IMR-90 (cell line): ENCODE results near the gene CLTCL1. TPM values are rescaled to one million over a fixed set of nuclear protein-coding genes. Genes with fewer than 3 reads are reported as not detected.

Source experiments
- ATAC-seq: fragments of 200-7000 bp; cut with Tn5 transposase; 2 replicates; pipeline ENCODE4 v1.9.1; 2020; ENCODE audit warnings: low read depth, mild to moderate bottlenecking, moderate library complexity
- BruUV-seq: library from RNA; stranded (reverse); fragments of 400-500 nt; replicated peaks from 2 replicates; lab custom pipeline; 2021; lab: Mats Ljungman, UMichigan
- CTCF ChIA-PET: fragments of 300-600 bp; formaldehyde crosslinking; extraction: SDS; loops from one replicate; lab custom pipeline; 2021; ENCODE audit warnings: antibody characterized with exemption; lab: Yijun Ruan, JAX
- POLR2A ChIA-PET: fragments of 300-600 bp; sonication (Branson Sonifier 250); formaldehyde crosslinking; loops from one replicate; lab custom pipeline; 2022; ENCODE audit warnings: antibody characterized with exemption; ENCODE audit not compliant: unreplicated experiment; lab: Charles Lee
- DNase-seq: peaks from one replicate; pipeline ENCODE4 v3.0.0; 2013
- H2AFZ ChIP-seq: replicated peaks from 2 replicates; pipeline ENCODE3; 2013; ENCODE audit warnings: low read length, mild to moderate bottlenecking; ENCODE audit not compliant: poor library complexity
- H2AK5ac ChIP-seq: 2 replicates; pipeline ENCODE4 v1.6.1; 2013; ENCODE audit warnings: low read depth, low read length, inconsistent platforms
- H2AK9ac ChIP-seq: replicated peaks from 2 replicates; pipeline ENCODE3; 2013; ENCODE audit warnings: mild to moderate bottlenecking, low read depth, low read length, moderate library complexity; ENCODE audit not compliant: poor library complexity
- H2BK120ac ChIP-seq: 2 replicates; pipeline ENCODE4 v1.6.1; 2013; ENCODE audit warnings: low read depth, low read length, inconsistent platforms
- H2BK15ac ChIP-seq: 3 replicates; pipeline ENCODE4 v1.6.1; 2013; ENCODE audit warnings: low read depth, low read length, inconsistent platforms
- H2BK20ac ChIP-seq: 2 replicates; pipeline ENCODE4 v1.6.1; 2013; ENCODE audit warnings: low read depth, mild to moderate bottlenecking, inconsistent platforms, low read length, moderate library complexity
- H2BK5ac ChIP-seq: 2 replicates; pipeline ENCODE4 v1.6.1; 2013; ENCODE audit warnings: mild to moderate bottlenecking, low read depth, low read length, inconsistent platforms; ENCODE audit not compliant: poor library complexity, severe bottlenecking
- H3K14ac ChIP-seq: replicated peaks from 2 replicates; pipeline ENCODE4 v1.6.1; 2013; ENCODE audit warnings: low read depth, low read length, inconsistent platforms
- H3K18ac ChIP-seq: 2 replicates; pipeline ENCODE4 v1.6.1; 2013; ENCODE audit warnings: low read depth, low read length, control low read depth
- H3K23ac ChIP-seq: 2 replicates; pipeline ENCODE4 v1.6.1; 2013; ENCODE audit warnings: low read depth, low read length, inconsistent platforms
- H3K27ac ChIP-seq: 2 replicates; pipeline ENCODE4 v1.5.1; 2013; ENCODE audit warnings: mild to moderate bottlenecking, control low read depth, low read length; ENCODE audit not compliant: insufficient read depth
- H3K27me3 ChIP-seq: 2 replicates; pipeline ENCODE4 v1.6.1; 2013; ENCODE audit warnings: low read length; ENCODE audit not compliant: control insufficient read depth, insufficient read depth
- H3K36me3 ChIP-seq: 2 replicates; pipeline ENCODE4 v1.6.1; 2013; ENCODE audit warnings: low read length, mixed read lengths; ENCODE audit not compliant: control insufficient read depth, insufficient read depth
- H3K4ac ChIP-seq: 2 replicates; pipeline ENCODE4 v1.6.1; 2013; ENCODE audit warnings: low read depth, low read length, inconsistent platforms
- H3K4me1 ChIP-seq: 2 replicates; pipeline ENCODE4 v1.6.1; 2013; ENCODE audit warnings: low read length, mixed read lengths; ENCODE audit not compliant: control insufficient read depth, insufficient read depth
- H3K4me2 ChIP-seq: 2 replicates; pipeline ENCODE4 v1.6.1; 2013; ENCODE audit warnings: low read depth, mild to moderate bottlenecking, control low read depth, low read length, moderate library complexity
- H3K4me3 ChIP-seq: 2 replicates; pipeline ENCODE4 v1.5.1; 2013; ENCODE audit warnings: low read depth, mild to moderate bottlenecking, control low read depth, low read length, moderate library complexity; ENCODE audit not compliant: insufficient read depth
- H3K56ac ChIP-seq: 2 replicates; pipeline ENCODE4 v1.6.1; 2013; ENCODE audit warnings: low read length, inconsistent platforms; ENCODE audit not compliant: insufficient read depth; ENCODE audit errors: extremely low read depth
- H3K79me1 ChIP-seq, 2 experiments: 2 replicates each; pipeline ENCODE4 v1.6.1; 2013; ENCODE audit warnings: low read length in 2 of 2, inconsistent platforms in 1 of 2, low read depth in 1 of 2
- H3K9ac ChIP-seq: 2 replicates; pipeline ENCODE4 v1.6.1; 2013; ENCODE audit warnings: low read depth, low read length, control low read depth
- H3K9me1 ChIP-seq: 2 replicates; pipeline ENCODE4 v1.6.1; 2013; ENCODE audit warnings: low read length, inconsistent platforms; ENCODE audit not compliant: insufficient read depth
- H3K9me3 ChIP-seq: 2 replicates; pipeline ENCODE4 v1.6.1; 2013; ENCODE audit warnings: low read length; ENCODE audit not compliant: control insufficient read depth, insufficient read depth
- H4K20me1 ChIP-seq: 2 replicates; pipeline ENCODE4 v1.6.1; 2013; ENCODE audit warnings: low read length, inconsistent platforms; ENCODE audit not compliant: insufficient read depth
- H4K5ac ChIP-seq: 2 replicates; pipeline ENCODE4 v1.6.1; 2013; ENCODE audit warnings: mild to moderate bottlenecking, low read depth, low read length, control low read depth
- H4K8ac ChIP-seq, 2 experiments: 2 replicates each; pipeline ENCODE4 v1.6.1; 2013; ENCODE audit warnings: low read depth in 2 of 2, low read length in 2 of 2, control low read depth in 1 of 2, inconsistent platforms in 1 of 2
- H4K91ac ChIP-seq: 2 replicates; pipeline ENCODE4 v1.6.1; 2013; ENCODE audit warnings: low read depth, low read length, inconsistent platforms; ENCODE audit not compliant: insufficient read depth
- BHLHE40 ChIP-seq: fragments of 150-350 bp; IDR thresholded peaks from 2 replicates; pipeline ENCODE4 v1.6.1; 2016; ENCODE audit warnings: mild to moderate bottlenecking, low read depth, low read length
- CEBPB ChIP-seq: IDR thresholded peaks from 2 replicates; pipeline ENCODE4 v1.6.1; 2012; ENCODE audit warnings: low read depth, low read length, improper control_type of control experiment
- CHD1 ChIP-seq: IDR thresholded peaks from 2 replicates; pipeline ENCODE4 v1.6.1; 2012; ENCODE audit warnings: low read depth, low read length, improper control_type of control experiment
- FOS ChIP-seq: fragments of 150-350 bp; IDR thresholded peaks from 2 replicates; pipeline ENCODE4 v1.6.1; 2016; ENCODE audit warnings: low read depth, low read length
- MAFK ChIP-seq: IDR thresholded peaks from 2 replicates; pipeline ENCODE4 v1.6.1; 2012; ENCODE audit warnings: low read depth, low read length, improper control_type of control experiment
- MAZ ChIP-seq: IDR thresholded peaks from 2 replicates; pipeline ENCODE4 v1.6.1; 2012; ENCODE audit warnings: low read depth, mild to moderate bottlenecking, low read length, improper control_type of control experiment, moderate library complexity, borderline replicate concordance
- MXI1 ChIP-seq: IDR thresholded peaks from 2 replicates; pipeline ENCODE4 v1.6.1; 2012; ENCODE audit warnings: low read depth, mild to moderate bottlenecking, low read length, moderate library complexity, borderline replicate concordance
- NFE2L2 ChIP-seq: fragments of 150-350 bp; IDR thresholded peaks from 2 replicates; pipeline ENCODE4 v1.6.1; 2016; ENCODE audit warnings: low read depth, mild to moderate bottlenecking, low read length
- POLR2A ChIP-seq: IDR thresholded peaks from 2 replicates; pipeline ENCODE4 v1.6.1; 2012; ENCODE audit warnings: mild to moderate bottlenecking, low read depth, low read length
- RAD21 ChIP-seq: IDR thresholded peaks from 2 replicates; pipeline ENCODE4 v1.6.1; 2012; ENCODE audit warnings: low read length, improper control_type of control experiment
- RCOR1 ChIP-seq: IDR thresholded peaks from 2 replicates; pipeline ENCODE4 v1.6.1; 2012; ENCODE audit warnings: mild to moderate bottlenecking, low read length, improper control_type of control experiment; ENCODE audit not compliant: insufficient replicate concordance
- RFX5 ChIP-seq: IDR thresholded peaks from 2 replicates; pipeline ENCODE4 v1.8.0; 2012; ENCODE audit warnings: low read depth, mild to moderate bottlenecking, low read length, moderate library complexity
- SMC3 ChIP-seq: fragments of 150-350 bp; IDR thresholded peaks from 2 replicates; pipeline ENCODE4 v1.6.1; 2016; ENCODE audit warnings: low read depth, mild to moderate bottlenecking, antibody characterized with exemption, low read length, moderate library complexity
- WGBS, 2 experiments: methylation state at CpG; one replicate each; pipeline versions ENCODE4 v1.1.5 to v1.1.7; 2013; ENCODE audit warnings: missing lambda C conversion rate in 2 of 2; ENCODE audit not compliant: insufficient read length in 1 of 2; ENCODE audit errors: extremely low coverage in 2 of 2; 5-methylcytosine and 5-hydroxymethylcytosine counted together
- dilution Hi-C: fragments of 300-500 bp; cut with HindIII; formaldehyde crosslinking; loops from one replicate; pipeline ENCODE4 v1.14.3; 2018; ENCODE audit warnings: low sequenced_read_pairs; ENCODE audit not compliant: unreplicated experiment
- in situ Hi-C: fragments of 300-500 bp; cut with MboI; formaldehyde crosslinking; loops from 3 replicates; pipeline ENCODE4 v1.14.3; 2019; ENCODE audit warnings: low sequenced_read_pairs, inconsistent platforms, mixed read lengths
- intact Hi-C: fragments of 100-400 bp; cut with micrococcal nuclease; formaldehyde crosslinking; loops from 2 replicates; pipeline ENCODE4 v1.10.0; 2022
- polyA plus RNA-seq, 3 experiments: library from polyadenylated mRNA; depleted of rRNA; stranded (reverse); fragments of >200 nt; gene quantifications; 2 replicates each; pipeline ENCODE4 v1.2.3, GENCODE V29; 2012; ENCODE audit warnings: low replicate concordance in 1 of 3
- total RNA-seq: library from RNA; depleted of rRNA; stranded (reverse); fragments of >200 nt; gene quantifications from 2 replicates; pipeline ENCODE4 v1.2.3, GENCODE V29; 2012
- TF ChIP-seq, protein P1 (sequence below): fragments of 150-350 bp; IDR thresholded peaks from 2 replicates; pipeline ENCODE4 v1.6.1; 2016; ENCODE audit warnings: low read depth, mild to moderate bottlenecking, low read length, moderate library complexity, borderline replicate concordance
- TF ChIP-seq, protein P2 (sequence below): fragments of 150-350 bp; IDR thresholded peaks from 2 replicates; pipeline ENCODE4 v1.6.1; 2017; ENCODE audit warnings: mild to moderate bottlenecking, antibody characterized with exemption, low read length, low read depth
- TF ChIP-seq, protein P3 (sequence below): conservative IDR thresholded peaks from 2 replicates; pipeline ENCODE4 v1.5.1; 2012; ENCODE audit warnings: mild to moderate bottlenecking, low read depth, low read length, improper control_type of control experiment

CLTCL1 gene
- total and polyA plus RNA-seq, 2 of the 4 experiments (the other 2 are of a cell fraction): 6.2 to 8.1 TPM

DNA sequence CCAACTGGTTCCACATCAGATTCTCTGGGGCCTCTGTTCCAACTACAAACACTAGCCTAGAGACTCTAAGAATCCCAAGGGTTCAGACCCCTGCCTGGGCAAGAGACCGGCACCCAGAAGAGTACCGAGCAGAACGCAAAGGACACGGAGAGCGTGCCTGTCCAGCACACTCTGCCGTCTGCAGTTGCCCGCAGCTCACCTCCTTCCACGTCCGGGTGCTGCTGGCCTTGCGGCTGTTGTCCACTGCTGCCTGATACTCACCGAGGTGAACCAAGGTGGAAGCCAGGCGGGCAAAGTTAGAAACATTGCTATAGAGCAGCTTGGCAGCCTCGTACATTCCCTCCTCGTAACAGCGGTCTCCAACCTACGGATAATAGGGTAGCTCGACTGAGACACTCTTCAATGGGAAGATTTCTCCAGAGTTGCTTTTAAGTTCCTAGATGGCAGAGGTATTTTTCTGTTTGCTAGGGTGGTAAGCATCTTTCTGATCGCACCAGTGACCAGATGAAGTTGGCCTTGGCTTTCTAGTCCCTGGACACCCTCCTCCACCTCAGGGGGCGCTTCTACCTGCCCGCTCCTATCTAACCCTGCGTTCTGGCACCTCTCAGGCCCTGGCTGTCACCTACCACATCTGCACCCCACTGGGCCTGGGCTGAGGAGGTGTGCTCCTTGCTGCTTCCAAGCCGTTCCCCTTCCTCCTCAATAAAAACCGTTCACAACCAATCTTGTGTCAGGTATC lies 90.2 kb downstream of the CLTCL1 start:
- no peak overlapping the region for H3K56ac ChIP-seq
- H3K4ac ChIP-seq: no peak overlapping the region
- peaks cover 8% of the 10 kb centered on the region; the same call in 1 of the 2 replicates for H3K36me3 ChIP-seq
- no TSS peak for BruUV-seq
- in situ Hi-C loops: no loop called here
- no peak overlapping the region for H4K8ac ChIP-seq
- no peak overlapping the region for H4K91ac ChIP-seq
- H3K9ac ChIP-seq: no peak overlapping the region
- H3K9me1 ChIP-seq: peaks cover 8% of the 10 kb centered on the region; the same call in 1 of the 2 replicates
- H3K27me3 ChIP-seq: no peaks in the 10 kb centered on the region
- DNase-seq: no peak
- H3K4me2 ChIP-seq: no peak overlapping the region
- ChIA-PET POLR2A (no interaction called here), CTCF (no interaction called here)
- H2BK20ac ChIP-seq: no peak overlapping the region
- no peaks in the 10 kb centered on the region for H3K79me1 ChIP-seq
- H4K20me1 ChIP-seq: no peaks in the 10 kb centered on the region
- no peaks in the 10 kb centered on the region for H3K4me1 ChIP-seq
- H3K4me3 ChIP-seq: no peak overlapping the region
- H4K5ac ChIP-seq: no peak overlapping the region
- no peak overlapping the region for H2BK5ac ChIP-seq
- no peak overlapping the region for H2AK5ac ChIP-seq
- no peak overlapping the region for H2BK120ac ChIP-seq
- H2AFZ ChIP-seq: no peak overlapping the region
- H3K9me3 ChIP-seq: no peaks in the 10 kb centered on the region
- no peak overlapping the region for H3K18ac ChIP-seq
- no peak overlapping the region for H3K14ac ChIP-seq
- H2AK9ac ChIP-seq: no peak overlapping the region
- H3K27ac ChIP-seq: no peak overlapping the region
- TF ChIP-seq MAZ (no peak), NFE2L2 (no peak), CEBPB (no peak), CHD1 (no peak), POLR2A (no peak), BHLHE40 (no peak), SMC3 (no peak), FOS (no peak), RAD21 (no peak), RFX5 (no peak), MXI1 (no peak), RCOR1 (no peak), MAFK (no peak)
- TF ChIP-seq, protein P1, sequence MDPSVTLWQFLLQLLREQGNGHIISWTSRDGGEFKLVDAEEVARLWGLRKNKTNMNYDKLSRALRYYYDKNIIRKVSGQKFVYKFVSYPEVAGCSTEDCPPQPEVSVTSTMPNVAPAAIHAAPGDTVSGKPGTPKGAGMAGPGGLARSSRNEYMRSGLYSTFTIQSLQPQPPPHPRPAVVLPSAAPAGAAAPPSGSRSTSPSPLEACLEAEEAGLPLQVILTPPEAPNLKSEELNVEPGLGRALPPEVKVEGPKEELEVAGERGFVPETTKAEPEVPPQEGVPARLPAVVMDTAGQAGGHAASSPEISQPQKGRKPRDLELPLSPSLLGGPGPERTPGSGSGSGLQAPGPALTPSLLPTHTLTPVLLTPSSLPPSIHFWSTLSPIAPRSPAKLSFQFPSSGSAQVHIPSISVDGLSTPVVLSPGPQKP: no peak
- TF ChIP-seq, protein P2, sequence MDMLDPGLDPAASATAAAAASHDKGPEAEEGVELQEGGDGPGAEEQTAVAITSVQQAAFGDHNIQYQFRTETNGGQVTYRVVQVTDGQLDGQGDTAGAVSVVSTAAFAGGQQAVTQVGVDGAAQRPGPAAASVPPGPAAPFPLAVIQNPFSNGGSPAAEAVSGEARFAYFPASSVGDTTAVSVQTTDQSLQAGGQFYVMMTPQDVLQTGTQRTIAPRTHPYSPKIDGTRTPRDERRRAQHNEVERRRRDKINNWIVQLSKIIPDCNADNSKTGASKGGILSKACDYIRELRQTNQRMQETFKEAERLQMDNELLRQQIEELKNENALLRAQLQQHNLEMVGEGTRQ: no peak
- TF ChIP-seq, protein P3, sequence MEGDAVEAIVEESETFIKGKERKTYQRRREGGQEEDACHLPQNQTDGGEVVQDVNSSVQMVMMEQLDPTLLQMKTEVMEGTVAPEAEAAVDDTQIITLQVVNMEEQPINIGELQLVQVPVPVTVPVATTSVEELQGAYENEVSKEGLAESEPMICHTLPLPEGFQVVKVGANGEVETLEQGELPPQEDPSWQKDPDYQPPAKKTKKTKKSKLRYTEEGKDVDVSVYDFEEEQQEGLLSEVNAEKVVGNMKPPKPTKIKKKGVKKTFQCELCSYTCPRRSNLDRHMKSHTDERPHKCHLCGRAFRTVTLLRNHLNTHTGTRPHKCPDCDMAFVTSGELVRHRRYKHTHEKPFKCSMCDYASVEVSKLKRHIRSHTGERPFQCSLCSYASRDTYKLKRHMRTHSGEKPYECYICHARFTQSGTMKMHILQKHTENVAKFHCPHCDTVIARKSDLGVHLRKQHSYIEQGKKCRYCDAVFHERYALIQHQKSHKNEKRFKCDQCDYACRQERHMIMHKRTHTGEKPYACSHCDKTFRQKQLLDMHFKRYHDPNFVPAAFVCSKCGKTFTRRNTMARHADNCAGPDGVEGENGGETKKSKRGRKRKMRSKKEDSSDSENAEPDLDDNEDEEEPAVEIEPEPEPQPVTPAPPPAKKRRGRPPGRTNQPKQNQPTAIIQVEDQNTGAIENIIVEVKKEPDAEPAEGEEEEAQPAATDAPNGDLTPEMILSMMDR: no peak
- ATAC-seq: no peak
- 93% methylated on average over 13 of the region's 23 CpGs; no CpG with 5 or more reads in 1 of the 2 experiments for WGBS, 2 experiments
- dilution Hi-C loops: no loop called here
- H2BK15ac ChIP-seq: no peak overlapping the region
- no peak overlapping the region for H3K23ac ChIP-seq
- intact Hi-C loops: no loop called here
